SHP77 treated with DMSO at 0.1 percent for 48 hours (cell line): ENCODE data around the gene SPG7.
"Not testable (repeated sequence)": the region's sequence is repeated elsewhere in the genome, so short reads cannot be mapped to it uniquely, and the experiment has no call there.

ENCODE experiments used
- DNase-seq: peaks from one replicate; lab custom pipeline; 2025; lab: John Stamatoyannopoulos, UW

The SPG7 gene

GRCh38 chr16:89507834-89508590 lies at the start of gene SPG7:
TSS of gene SPG7 (plus strand) at chr16:89508403. CDS start at chr16:89508418, 15 bp downstream.
- peak; percentile 44 for DNase-seq

DNA sequence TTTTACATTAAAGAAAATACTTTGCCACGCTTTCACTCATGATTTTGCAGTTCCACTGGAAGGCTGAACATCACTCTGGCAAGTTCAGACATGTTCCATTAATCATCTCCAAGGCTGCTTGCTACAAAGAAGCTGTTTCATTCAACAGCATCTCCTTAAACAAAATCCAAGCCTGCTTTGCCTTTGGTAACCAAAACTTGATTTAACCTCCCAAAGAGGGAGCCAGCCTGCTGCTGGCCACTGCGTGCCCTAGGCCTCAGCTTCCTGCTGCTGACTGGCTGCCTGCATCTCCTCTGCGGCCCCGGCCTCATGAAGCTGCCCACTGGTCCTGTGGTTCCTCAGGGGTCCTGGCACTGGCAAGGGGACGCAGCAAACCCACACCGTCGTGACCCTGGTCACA lies 49.7 kb upstream of the SPG7 start:
- no peak for DNase-seq

GRCh38 chr16:89458967-89459366 lies 49.2 kb upstream of the SPG7 start:
- DNase-seq = no peak

DNA sequence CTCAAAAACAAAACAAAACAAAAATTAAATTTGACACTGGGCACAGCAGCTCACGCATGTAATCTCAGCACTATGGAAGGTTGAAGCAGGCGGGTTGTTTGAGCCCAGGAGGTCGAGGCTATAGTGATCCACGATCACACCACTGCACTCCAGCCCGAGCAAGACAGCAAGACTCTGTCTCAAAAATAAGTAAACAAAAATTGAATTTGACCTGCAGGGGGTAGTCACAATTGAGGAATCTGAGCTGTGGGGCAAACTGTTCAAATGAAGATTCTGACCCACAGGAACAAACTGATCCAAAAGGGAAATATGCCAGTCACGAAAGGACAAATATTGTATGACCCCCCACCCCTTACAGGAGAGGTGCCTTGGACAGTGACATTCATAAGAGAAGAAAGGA lies 47.6 kb upstream of the SPG7 start:
- DNase-seq = no peak

DNA sequence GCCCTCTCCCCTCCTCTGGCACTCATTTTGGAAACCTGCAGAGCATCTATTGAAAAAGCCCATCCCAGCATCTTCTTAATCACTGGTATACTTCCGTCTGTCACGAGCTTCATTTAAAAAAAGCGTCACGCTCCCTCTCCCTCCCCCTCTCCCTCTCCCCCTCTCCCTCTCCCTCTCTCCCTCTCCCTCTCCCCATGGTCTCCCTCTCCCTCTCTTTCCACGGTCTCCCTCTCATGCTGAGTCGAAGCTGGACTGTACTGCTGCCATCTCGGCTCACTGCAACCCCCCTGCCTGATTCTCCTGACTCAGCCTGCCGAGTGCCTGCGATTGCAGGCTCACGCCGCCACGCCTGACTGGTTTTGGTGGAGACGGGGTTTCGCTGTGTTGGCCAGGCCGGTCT lies 46.3 kb upstream of the SPG7 start:
- DNase-seq = not testable (repeated sequence)

- not testable (repeated sequence) for DNase-seq
These were observed 45.6 kb upstream of the SPG7 start for GRCh38 chr16:89462639-89463038.

DNA sequence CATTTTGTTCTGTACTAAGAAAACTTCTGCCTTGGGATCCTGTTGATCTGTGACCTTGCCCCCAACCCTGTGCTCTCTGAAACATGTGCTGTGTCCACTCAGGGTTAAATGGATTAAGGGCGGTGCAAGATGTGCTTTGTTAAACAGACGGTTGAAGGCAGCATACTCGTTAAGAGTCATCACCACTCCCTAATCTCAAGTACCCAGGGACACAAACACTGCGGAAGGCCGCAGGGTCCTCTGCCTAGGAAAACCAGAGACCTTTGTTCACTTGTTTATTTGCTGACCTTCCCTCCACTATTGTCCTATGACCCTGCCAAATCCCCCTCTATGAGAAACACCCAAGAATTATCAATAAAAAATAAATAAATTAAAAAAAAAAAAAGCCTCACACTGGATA lies 44.9 kb upstream of the SPG7 start:
- not testable (repeated sequence) for DNase-seq

DNA sequence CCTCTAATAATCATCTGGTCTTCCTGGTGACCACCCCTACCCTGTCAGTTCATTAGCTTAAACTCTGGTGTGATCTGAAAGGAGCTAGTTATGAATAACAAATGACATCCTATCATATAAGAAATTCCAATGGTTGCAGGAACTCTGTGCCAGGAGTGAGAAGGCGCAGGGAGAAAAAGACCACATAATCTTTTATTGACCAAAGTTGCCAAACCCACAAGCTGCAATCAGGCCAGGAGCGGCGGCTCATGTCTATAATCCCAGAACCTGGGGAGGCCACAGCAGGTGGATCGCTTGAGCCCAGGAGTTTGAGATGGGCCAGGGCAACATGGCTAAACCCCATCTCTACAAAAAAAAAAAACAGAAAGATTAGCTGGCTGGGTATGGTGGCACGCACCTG lies 41.3 kb upstream of the SPG7 start:
- no peak for DNase-seq

GRCh38 chr16:89467382-89467781 lies 40.8 kb upstream of the SPG7 start:
- DNase-seq = no peak

- DNase-seq = no peak
These were observed 35.5 kb upstream of the SPG7 start for GRCh38 chr16:89472711-89473075.

DNA sequence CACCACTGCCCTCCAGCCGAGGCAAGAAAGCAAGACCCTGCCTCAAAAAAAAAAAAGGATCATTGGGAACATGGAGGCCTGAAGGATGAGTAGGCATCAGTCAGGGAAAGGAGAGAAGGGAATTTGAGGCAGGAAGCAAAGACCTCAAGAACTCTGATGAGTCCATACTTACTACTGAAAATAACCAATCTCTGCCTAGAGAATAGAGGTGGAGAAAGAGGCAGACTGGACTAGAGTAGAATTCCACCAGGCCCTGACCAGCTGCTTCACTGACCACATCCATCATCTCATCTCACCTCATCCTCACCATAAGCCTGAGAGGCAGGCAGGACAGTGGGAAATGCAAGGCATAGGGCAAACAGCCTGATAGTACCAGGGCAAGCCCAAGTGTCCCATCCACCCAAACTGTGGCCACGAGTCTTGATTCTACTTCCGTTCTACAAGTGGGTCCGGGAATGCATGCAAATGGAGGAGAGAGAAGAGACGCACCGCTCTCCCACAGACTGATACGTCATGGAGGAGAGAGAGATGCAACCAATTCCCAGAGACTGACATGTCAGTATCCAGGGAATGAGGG lies 35.0 kb upstream of the SPG7 start:
- DNase-seq = no peak

DNA sequence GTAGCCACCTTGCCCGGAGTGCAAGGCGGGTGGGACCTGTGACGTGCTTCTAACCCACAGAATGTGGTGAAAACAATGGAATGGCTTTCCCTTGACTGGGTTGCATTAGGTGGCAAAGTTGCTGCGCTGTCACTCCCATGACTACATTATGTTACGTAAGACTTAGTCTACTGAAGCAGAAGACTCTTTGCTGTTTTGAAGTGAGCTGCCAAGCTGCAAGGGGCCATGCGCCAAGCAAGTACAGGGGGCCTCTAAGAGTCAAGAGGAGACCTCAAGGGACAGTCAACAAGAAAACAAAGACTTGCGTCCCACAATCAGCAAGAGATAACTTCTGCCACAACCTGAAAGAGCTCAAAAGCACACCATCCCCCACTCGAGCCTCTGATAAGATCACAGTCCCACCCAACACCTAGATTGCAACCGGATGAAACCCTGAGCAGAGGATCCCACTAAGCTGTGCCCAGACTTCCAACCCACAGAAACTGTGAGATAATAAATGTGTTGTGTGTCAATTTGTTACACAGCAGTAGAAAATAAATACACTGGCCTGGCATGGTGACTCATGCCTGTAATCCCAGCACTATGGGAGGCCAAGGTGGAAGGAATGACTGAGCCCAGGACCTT lies 34.3 kb upstream of the SPG7 start:
- no peak for DNase-seq

DNA sequence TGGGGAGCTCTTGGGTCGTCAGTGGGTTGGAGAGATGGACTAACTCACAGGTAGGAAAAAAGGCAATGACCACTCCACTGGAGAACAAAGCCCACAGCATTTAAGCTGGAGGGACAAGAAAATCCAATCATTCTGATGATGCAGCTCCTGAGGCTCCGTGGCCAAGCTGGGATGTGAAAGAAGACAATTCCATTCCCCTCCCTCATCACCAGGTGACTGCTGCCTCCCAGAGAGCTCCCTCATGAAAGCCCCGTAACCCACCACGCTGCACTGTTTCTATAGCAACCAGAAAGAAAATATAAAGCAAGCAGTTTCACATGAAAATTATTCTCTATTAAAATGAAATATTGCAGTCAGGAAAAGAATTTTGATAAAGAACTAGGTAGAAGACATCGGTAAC lies 33.1 kb upstream of the SPG7 start:
- no peak for DNase-seq

- no peak for DNase-seq
These were observed 31.8 kb upstream of the SPG7 start for GRCh38 chr16:89476379-89476778.

DNA sequence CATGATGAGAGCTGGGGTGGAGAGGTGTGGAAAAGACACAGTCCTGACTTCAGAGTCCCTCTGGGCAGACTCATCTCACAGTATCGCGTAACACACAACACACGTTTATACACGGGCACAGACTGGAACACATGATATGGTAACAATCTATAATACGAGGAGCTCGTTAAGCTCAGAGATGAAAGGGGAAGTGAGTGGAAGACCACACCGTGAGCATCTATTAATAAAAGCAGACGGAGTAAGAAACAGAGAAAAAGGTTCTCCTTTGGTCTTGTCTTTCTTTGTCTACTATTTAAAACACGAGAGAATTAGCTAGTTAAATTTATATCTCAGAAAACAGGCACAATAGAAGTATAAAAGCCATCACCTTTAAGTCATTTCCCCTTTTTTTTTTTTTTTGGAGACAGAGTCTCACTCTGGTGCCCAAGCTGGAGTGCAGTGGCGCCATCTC lies 31.4 kb upstream of the SPG7 start:
- no peak for DNase-seq

DNA sequence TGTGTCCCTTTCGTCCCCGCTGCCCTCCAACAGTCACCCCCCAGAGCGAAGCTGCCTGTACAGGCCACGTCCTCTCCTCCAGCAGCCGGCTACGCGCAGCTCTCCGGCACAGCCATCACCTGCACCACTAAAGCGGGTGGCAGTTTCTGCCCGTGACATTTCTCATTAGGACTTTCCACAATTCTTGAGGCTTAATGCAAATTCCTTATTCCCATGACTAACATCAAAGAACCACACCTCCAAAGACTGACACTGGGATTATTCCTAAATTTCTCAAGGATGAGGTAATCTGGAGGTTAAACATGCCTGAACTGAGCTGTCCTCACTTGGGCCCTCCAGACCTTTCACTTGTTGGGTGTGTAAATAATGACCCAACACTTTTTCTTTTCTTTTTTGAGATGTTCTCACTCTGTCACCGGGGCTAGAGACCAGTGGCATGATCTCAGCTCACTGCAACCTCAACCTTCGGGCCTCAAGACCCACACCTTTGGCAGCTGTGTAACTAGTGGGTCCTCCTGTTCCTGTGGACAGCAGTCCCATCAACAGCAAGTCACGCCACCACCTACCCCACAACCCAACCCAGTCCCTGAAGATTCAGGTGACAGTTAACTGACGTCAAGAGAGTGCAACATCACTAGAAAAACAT lies 29.5 kb upstream of the SPG7 start:
- DNase-seq = no peak

- DNase-seq = no peak
These were observed 26.7 kb upstream of the SPG7 start for GRCh38 chr16:89481356-89481955.

- DNase-seq = no peak
These were observed 25.9 kb upstream of the SPG7 start for GRCh38 chr16:89482150-89482816.

GRCh38 chr16:89482817-89483205 lies 25.4 kb upstream of the SPG7 start:
- no peak for DNase-seq

DNA sequence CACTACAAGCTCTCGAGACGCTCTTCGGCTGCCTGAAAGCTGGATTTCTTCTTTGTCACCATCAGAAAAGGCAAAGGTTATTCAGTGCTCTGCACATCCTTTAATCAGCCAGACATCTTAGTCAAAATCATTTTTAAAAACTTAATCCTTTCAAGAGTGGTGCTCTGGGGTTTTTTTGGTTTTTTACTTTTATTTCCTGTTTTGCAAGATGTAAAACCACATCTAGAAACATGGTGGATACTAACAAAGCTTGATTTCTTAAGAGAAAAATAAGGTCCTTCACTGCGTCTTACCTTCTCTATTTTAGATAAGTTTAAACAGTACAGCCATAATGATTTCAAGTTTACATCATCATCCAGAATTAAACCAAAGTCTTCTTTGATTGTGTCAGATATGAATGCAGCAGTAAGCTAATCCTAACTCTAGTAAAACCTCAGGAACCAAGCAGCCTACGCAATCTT lies 24.1 kb upstream of the SPG7 start:
- DNase-seq = no peak

DNA sequence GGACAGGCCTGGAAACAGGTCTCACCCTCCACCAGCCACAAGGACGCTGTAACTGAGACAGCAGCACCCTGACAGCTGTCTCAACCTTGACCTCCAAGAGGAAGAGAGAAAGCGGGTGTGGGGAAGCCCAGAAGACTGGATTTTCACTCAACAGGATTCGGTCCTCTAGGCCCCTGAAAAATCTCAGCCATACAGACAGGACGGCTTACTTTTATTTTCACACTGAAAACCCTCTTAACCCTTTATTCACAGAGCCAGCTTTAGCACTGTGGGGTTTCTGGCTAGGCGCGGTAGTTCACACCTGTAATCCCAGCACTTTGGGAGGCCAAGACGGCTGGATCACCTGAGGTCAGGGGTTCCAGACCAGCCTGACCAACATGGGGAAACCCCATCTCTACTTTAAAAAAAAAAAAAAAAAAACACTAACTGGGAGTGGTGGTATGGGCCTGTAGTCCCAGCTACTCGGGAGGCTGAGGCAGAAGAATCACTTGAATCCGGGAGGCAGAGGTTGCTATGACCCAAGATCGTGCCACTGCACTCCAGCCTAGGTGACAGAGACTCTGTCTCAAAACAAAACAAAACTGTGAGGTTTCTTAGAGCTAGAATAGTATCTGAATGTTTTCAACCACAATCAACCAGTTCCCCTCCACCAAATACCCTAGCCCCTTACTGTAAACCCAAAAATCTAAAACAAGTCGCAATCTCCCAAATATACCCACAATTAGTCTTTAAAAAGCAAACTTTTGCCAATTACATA lies 23.1 kb upstream of the SPG7 start:
- no peak for DNase-seq
